DMS79 treated with DMSO at 0.1 percent for 48 hours (cell line): ENCODE measurements around the gene DDX6.

Experiments used
- DNase-seq: peaks from one replicate; lab custom pipeline; 2025; lab: John Stamatoyannopoulos, UW

Gene DDX6

DNA sequence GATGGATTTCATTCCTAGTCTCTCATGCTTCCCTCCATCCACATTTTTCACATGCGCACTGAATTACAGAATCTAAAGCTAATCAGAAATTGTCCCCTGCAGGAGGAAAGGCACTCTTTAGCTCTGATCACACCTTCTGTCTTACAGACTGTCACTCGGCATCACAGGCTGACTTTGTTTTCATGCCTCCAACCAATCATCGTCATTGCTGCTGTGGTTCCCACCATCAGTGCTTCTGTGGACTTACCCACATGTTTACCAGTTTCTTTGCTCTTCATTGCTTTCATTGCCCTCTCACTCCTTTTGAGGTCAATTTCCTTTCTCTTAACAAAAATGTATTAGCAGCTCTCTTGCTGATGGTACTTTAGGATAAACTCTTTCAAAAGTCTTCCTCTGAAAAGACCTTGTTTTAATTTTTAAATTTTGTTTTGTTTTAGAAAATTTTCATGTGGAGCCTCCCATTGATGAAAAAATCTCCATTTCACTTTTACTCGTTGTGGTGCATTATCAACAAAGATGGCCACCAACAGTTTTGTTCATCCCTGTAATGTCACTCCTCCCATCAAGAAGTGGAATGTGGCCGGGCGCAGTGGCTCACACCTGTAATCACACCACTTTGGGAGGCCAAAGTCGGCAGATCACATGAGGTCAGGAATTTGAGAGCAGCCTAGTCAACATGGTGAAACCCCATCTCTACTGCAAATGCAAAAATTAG is 91.3 kb downstream of the DDX6 start:
- DNase-seq, result no peak
